Parathyroid adenoma (tissue), 2 donors: Measurements from ENCODE around the gene VWA8.
A peak's percentile ranks its signal among the peaks of the same experiment; 100 is the strongest.

ENCODE experiments used
- H2AFZ ChIP-seq: fragments of 300-600 bp; sonication (generic); one replicate; pipeline ENCODE4 v1.7.0; 2017; ENCODE audit warnings: antibody characterized with exemption, mild to moderate bottlenecking
- H3K27ac ChIP-seq: fragments of 300-600 bp; sonication (generic); one replicate; pipeline ENCODE4 v1.7.0; 2017
- H3K27me3 ChIP-seq: fragments of 300-600 bp; sonication (generic); one replicate; pipeline ENCODE4 v1.7.0; 2017; ENCODE audit warnings: low read length; ENCODE audit not compliant: control insufficient read depth, insufficient read depth
- H3K36me3 ChIP-seq: fragments of 300-600 bp; sonication (generic); one replicate; pipeline ENCODE4 v1.7.0; 2017; ENCODE audit warnings: low read length; ENCODE audit not compliant: control insufficient read depth, insufficient read depth
- H3K4me1 ChIP-seq: fragments of 300-600 bp; sonication (generic); one replicate; pipeline ENCODE4 v1.7.0; 2017; ENCODE audit warnings: control low read depth
- H3K4me2 ChIP-seq: fragments of 300-600 bp; sonication (generic); one replicate; pipeline ENCODE4 v1.7.0; 2017; ENCODE audit warnings: low read length
- H3K4me3 ChIP-seq: fragments of 300-600 bp; sonication (generic); one replicate; pipeline ENCODE4 v1.7.0; 2017; ENCODE audit warnings: low read depth, low read length
- H3K79me2 ChIP-seq: fragments of 300-600 bp; sonication (generic); one replicate; pipeline ENCODE4 v1.7.0; 2017; ENCODE audit warnings: control low read depth
- H3K9ac ChIP-seq: fragments of 300-600 bp; sonication (generic); one replicate; pipeline ENCODE4 v1.7.0; 2017; ENCODE audit warnings: mild to moderate bottlenecking
- H3K9me3 ChIP-seq: fragments of 300-600 bp; sonication (generic); one replicate; pipeline ENCODE4 v1.7.0; 2017; ENCODE audit warnings: low read length; ENCODE audit not compliant: control insufficient read depth
- TF ChIP-seq, protein P1 (sequence below): fragments of 300-600 bp; sonication (generic); IDR thresholded peaks from one replicate; pipeline ENCODE4 v1.7.0; 2017; ENCODE audit warnings: antibody characterized with exemption, mild to moderate bottlenecking
- donor health status: primary hyperparathyroidism.

The VWA8 gene

DNA sequence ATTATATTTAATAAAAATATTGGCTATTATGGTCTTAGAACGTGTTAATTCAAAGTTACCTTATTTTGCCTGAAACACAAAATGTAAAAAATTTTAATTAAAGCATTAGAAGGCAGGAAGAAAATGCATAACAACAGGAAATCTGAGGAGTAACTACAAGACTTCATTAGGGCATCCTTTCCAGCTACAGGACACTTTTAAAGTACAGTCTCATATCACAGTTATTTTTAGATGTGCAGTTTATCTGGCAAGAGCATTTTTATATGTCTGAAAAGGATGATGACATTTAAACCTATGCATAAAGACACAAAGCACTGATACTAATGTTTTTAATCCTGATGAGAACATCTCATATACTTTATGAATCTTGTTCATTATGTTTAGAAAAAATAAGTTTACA, 247.5 kb downstream of the VWA8 start:
- H3K27me3 ChIP-seq, result no peaks in the 10 kb centered on the region
- H3K9ac ChIP-seq, result no peak overlapping the region
- H3K4me1 ChIP-seq, result peaks cover 5% of the 10 kb centered on the region
- no peak overlapping the region for H3K27ac ChIP-seq
- H3K9me3 ChIP-seq, result no peaks in the 10 kb centered on the region
- no peaks in the 10 kb centered on the region for H3K36me3 ChIP-seq
- H3K4me3 ChIP-seq, result no peak overlapping the region
- H2AFZ ChIP-seq, result no peak overlapping the region
- H3K4me2 ChIP-seq, result no peak overlapping the region
- no peaks in the 10 kb centered on the region for H3K79me2 ChIP-seq
- TF ChIP-seq, protein P1, sequence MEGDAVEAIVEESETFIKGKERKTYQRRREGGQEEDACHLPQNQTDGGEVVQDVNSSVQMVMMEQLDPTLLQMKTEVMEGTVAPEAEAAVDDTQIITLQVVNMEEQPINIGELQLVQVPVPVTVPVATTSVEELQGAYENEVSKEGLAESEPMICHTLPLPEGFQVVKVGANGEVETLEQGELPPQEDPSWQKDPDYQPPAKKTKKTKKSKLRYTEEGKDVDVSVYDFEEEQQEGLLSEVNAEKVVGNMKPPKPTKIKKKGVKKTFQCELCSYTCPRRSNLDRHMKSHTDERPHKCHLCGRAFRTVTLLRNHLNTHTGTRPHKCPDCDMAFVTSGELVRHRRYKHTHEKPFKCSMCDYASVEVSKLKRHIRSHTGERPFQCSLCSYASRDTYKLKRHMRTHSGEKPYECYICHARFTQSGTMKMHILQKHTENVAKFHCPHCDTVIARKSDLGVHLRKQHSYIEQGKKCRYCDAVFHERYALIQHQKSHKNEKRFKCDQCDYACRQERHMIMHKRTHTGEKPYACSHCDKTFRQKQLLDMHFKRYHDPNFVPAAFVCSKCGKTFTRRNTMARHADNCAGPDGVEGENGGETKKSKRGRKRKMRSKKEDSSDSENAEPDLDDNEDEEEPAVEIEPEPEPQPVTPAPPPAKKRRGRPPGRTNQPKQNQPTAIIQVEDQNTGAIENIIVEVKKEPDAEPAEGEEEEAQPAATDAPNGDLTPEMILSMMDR, result no peak

DNA sequence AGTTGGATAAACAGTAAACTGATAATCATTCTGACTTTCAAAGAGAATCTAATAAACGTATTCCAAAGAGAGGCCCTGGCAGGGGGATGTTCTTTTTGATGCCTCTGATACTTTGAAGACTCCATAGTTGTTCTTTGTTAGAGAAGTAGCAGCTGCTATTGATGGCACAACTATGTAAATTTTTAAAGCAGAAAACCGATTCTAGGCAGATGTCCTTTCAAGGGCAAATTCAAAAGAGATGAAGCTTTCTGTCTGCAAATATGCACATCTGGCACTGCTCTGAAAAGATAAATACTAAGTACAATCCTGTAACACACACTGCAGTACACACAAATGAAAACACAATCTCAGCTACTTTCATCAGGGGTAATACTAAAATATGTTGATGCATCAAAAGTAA, 250.1 kb downstream of the VWA8 start:
- peak overlapping the region; percentile 36 for H3K27ac ChIP-seq
- no peaks in the 10 kb centered on the region for H3K9me3 ChIP-seq
- no peak overlapping the region for H2AFZ ChIP-seq
- no peak overlapping the region for H3K4me3 ChIP-seq
- peaks cover 8% of the 10 kb centered on the region for H3K4me1 ChIP-seq
- TF ChIP-seq, protein P1, result no peak
- H3K27me3 ChIP-seq, result no peaks in the 10 kb centered on the region
- H3K36me3 ChIP-seq, result no peaks in the 10 kb centered on the region
- H3K4me2 ChIP-seq, result no peak overlapping the region
- no peaks in the 10 kb centered on the region for H3K79me2 ChIP-seq
- no peak overlapping the region for H3K9ac ChIP-seq

DNA sequence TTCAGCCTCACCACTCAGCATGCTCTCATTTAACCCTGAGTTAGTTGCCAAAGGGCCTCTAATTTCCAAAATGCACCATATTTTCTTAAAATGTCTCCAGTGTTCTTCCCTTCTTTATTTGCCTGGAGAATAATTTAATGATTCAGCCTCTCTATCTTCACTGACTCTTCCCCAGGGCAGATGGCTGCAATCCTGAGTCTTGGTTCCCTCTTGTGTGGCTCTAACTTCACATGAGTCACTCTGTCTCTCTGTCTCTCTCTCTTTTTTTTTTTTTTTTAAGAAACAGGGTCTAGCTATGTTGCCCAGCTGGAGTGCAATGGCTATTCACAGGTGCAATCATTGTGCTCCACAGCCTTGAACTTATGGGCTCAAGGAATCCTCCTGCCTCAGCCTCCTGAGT, 251.4 kb downstream of the VWA8 start:
- TF ChIP-seq, protein P1, result no peak
- no peaks in the 10 kb centered on the region for H3K9me3 ChIP-seq
- H3K27me3 ChIP-seq, result no peaks in the 10 kb centered on the region
- H3K4me2 ChIP-seq, result peak overlapping the region; percentile 59
- peak overlapping the region; percentile 31 for H3K4me3 ChIP-seq
- no peak overlapping the region for H3K9ac ChIP-seq
- no peaks in the 10 kb centered on the region for H3K36me3 ChIP-seq
- peak overlapping the region; percentile 77 for H3K27ac ChIP-seq
- H3K79me2 ChIP-seq, result no peaks in the 10 kb centered on the region
- peaks cover 8% of the 10 kb centered on the region for H3K4me1 ChIP-seq
- H2AFZ ChIP-seq, result no peak overlapping the region

DNA sequence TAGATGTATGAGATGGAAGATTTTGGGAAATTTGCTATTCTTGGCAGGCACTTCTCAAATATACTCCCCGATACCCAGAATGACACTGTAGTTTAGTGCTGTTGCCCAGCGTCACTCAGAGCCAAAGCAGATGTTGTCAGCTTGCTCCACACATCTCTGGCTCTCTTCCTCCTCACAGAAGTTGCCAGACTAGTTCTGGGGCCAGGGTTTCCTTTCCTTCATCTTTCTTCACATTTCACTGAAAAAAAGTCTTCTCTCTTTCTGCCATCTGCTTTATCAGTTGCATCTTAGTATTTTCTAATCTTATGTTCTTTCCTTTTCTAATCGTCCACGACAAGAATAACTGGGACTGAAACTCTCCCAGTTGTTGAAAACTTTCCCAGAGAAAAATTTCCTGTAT, 252.2 kb downstream of the VWA8 start:
- no peaks in the 10 kb centered on the region for H3K36me3 ChIP-seq
- H3K9me3 ChIP-seq, result no peaks in the 10 kb centered on the region
- no peaks in the 10 kb centered on the region for H3K27me3 ChIP-seq
- TF ChIP-seq, protein P1, result no peak
- H2AFZ ChIP-seq, result no peak overlapping the region
- H3K4me1 ChIP-seq, result peaks cover 8% of the 10 kb centered on the region
- H3K79me2 ChIP-seq, result no peaks in the 10 kb centered on the region
- peak overlapping the region; percentile 31 for H3K4me3 ChIP-seq
- peak overlapping the region; percentile 59 for H3K4me2 ChIP-seq
- peak overlapping the region; percentile 77 for H3K27ac ChIP-seq
- H3K9ac ChIP-seq, result no peak overlapping the region

DNA sequence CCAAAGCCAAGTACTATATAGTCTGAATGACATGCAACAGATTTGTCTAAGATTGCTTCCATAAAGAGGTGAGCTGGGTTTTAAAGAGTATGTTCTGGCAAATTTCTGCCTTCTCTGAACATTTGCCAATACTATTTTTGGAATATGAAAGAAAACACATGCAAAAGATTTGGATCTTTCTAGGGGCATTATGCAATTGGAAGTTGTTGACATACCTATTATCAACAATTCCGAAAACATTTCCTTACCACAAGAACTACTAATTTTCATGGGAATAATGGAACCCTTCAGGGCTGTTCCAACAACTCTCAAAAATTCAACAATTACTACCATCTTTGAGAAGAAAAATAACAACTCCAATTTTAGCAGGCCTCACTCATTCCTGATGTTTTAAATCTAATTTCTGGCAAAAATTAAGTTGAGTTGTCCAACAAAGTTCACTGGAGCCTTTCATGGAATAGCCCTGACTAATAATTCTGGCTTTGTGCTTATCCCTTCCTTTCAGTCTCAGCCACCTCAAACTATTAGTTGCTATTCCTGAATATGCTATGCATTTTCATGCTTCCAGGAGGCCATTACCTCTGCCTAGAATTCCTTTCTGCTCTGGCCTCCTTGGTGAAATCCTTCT, 253.6 kb downstream of the VWA8 start:
- H3K36me3 ChIP-seq, result no peaks in the 10 kb centered on the region
- no peak overlapping the region for H3K9ac ChIP-seq
- H3K4me3 ChIP-seq, result no peak overlapping the region
- TF ChIP-seq, protein P1, result no peak
- H3K9me3 ChIP-seq, result no peaks in the 10 kb centered on the region
- no peaks in the 10 kb centered on the region for H3K79me2 ChIP-seq
- H3K4me1 ChIP-seq, result peaks cover 8% of the 10 kb centered on the region
- no peaks in the 10 kb centered on the region for H3K27me3 ChIP-seq
- no peak overlapping the region for H2AFZ ChIP-seq
- peak overlapping the region; percentile 77 for H3K27ac ChIP-seq
- H3K4me2 ChIP-seq, result peak overlapping the region; percentile 23
